HEK293 (cell line): ENCODE measurements around the gene WNT2.

Experiments used
- CTCF ChIP-seq: fragments of 450-650 bp; formaldehyde crosslinking; IDR thresholded peaks from 2 replicates; pipeline ENCODE4 v1.5.1; 2016; ENCODE audit warnings: missing biosample characterization, missing genetic modification characterization
- REST ChIP-seq: fragments of 450-650 bp; formaldehyde crosslinking; IDR thresholded peaks from 2 replicates; pipeline ENCODE4 v1.5.1; 2016; ENCODE audit warnings: missing biosample characterization, missing genetic modification characterization
- YY1 ChIP-seq: fragments of 450-650 bp; formaldehyde crosslinking; IDR thresholded peaks from 2 replicates; pipeline ENCODE4 v1.5.1; 2018; ENCODE audit warnings: missing biosample characterization, missing genetic modification characterization
- ZEB2 ChIP-seq: fragments of 450-650 bp; formaldehyde crosslinking; IDR thresholded peaks from 2 replicates; pipeline ENCODE4 v1.5.1; 2016; ENCODE audit warnings: missing biosample characterization, missing genetic modification characterization
- ZNF138 ChIP-seq: fragments of 450-650 bp; formaldehyde crosslinking; IDR thresholded peaks from 2 replicates; pipeline ENCODE4 v1.5.1; 2016; ENCODE audit warnings: missing biosample characterization, missing genetic modification characterization, borderline replicate concordance
- ZNF423 ChIP-seq: fragments of 450-650 bp; formaldehyde crosslinking; IDR thresholded peaks from 2 replicates; pipeline ENCODE4 v1.5.1; 2016; ENCODE audit warnings: missing biosample characterization, missing genetic modification characterization
- ZNF510 ChIP-seq: fragments of 450-650 bp; formaldehyde crosslinking; IDR thresholded peaks from 2 replicates; pipeline ENCODE4 v1.5.1; 2018; ENCODE audit warnings: mild to moderate bottlenecking, missing genetic modification characterization, missing biosample characterization; ENCODE audit not compliant: insufficient replicate concordance
- ZNF513 ChIP-seq: fragments of 450-650 bp; IDR thresholded peaks from 2 replicates; pipeline ENCODE4 v1.5.1; 2018; ENCODE audit warnings: missing biosample characterization, missing genetic modification characterization
- ZNF580 ChIP-seq: fragments of 450-650 bp; formaldehyde crosslinking; IDR thresholded peaks from 2 replicates; pipeline ENCODE4 v1.5.1; 2016; ENCODE audit warnings: missing biosample characterization, missing genetic modification characterization
- ZNF629 ChIP-seq: fragments of 450-650 bp; formaldehyde crosslinking; IDR thresholded peaks from 2 replicates; pipeline ENCODE4 v1.5.1; 2017; ENCODE audit warnings: missing biosample characterization, missing genetic modification characterization
- ZNF76 ChIP-seq: fragments of 450-650 bp; formaldehyde crosslinking; IDR thresholded peaks from 2 replicates; pipeline ENCODE4; 2016; ENCODE audit warnings: low read depth, missing biosample characterization, missing genetic modification characterization, borderline replicate concordance
- TF ChIP-seq, protein P1 (sequence below): IDR thresholded peaks from 2 replicates; pipeline ENCODE4 v1.6.1; 2011; ENCODE audit warnings: mild to moderate bottlenecking, low read depth, low read length, borderline replicate concordance

- no peak for TF ChIP-seq CTCF (tag by site-specific recombination)
- TF ChIP-seq ZNF510 (tag by site-specific recombination) = no peak
- no peak for TF ChIP-seq ZNF629
- TF ChIP-seq ZNF138 = no peak
- TF ChIP-seq, protein P1, sequence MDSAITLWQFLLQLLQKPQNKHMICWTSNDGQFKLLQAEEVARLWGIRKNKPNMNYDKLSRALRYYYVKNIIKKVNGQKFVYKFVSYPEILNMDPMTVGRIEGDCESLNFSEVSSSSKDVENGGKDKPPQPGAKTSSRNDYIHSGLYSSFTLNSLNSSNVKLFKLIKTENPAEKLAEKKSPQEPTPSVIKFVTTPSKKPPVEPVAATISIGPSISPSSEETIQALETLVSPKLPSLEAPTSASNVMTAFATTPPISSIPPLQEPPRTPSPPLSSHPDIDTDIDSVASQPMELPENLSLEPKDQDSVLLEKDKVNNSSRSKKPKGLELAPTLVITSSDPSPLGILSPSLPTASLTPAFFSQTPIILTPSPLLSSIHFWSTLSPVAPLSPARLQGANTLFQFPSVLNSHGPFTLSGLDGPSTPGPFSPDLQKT = no peak
- TF ChIP-seq YY1 (tag by site-specific recombination) = no peak
- no peak for TF ChIP-seq ZNF76 (tag by site-specific recombination)
- TF ChIP-seq REST (tag by site-specific recombination) = no peak
- TF ChIP-seq ZNF423 (tag by site-specific recombination) = no peak
- TF ChIP-seq ZNF513 = no peak
- TF ChIP-seq ZNF580 (tag by site-specific recombination) = no peak
- TF ChIP-seq ZEB2 = no peak
Observed at GRCh38 chr7:117238937-117239336, 83.9 kb downstream of the WNT2 start.
